B cell (primary cell): Measurements from ENCODE around the gene SCFD1. TPM values are rescaled to one million over a fixed set of nuclear protein-coding genes. Genes with fewer than 3 reads are reported as not detected.

Source experiments
- ATAC-seq: fragments of 200-7000 bp; cut with Tn5 transposase; one replicate; pipeline ENCODE4 v1.10.0; 2021; ENCODE audit warnings: low read depth, mild to moderate bottlenecking, moderate number of reproducible peaks, moderate library complexity
- CTCF ChIA-PET: fragments of 350-600 bp; sonication (Branson Sonifier 250); formaldehyde crosslinking; loops from one replicate; lab custom pipeline; 2021; ENCODE audit warnings: antibody characterized with exemption, inconsistent platforms; lab: Charles Lee
- POLR2A ChIA-PET: fragments of 350-600 bp; sonication (Branson Sonifier 250); formaldehyde crosslinking; loops from one replicate; lab custom pipeline; 2021; ENCODE audit warnings: antibody characterized with exemption; lab: Charles Lee
- DNase-seq: peaks from one replicate; pipeline ENCODE4 v3.0.0; 2013
- H2AFZ ChIP-seq: 2 replicates; pipeline ENCODE4 v1.6.1; 2012; ENCODE audit warnings: mild to moderate bottlenecking, low read depth, low read length; ENCODE audit not compliant: insufficient read depth, poor library complexity, severe bottlenecking
- H3K27ac ChIP-seq, 2 donors: 1 replicate in 1 of 2; 2 replicates in 1 of 2; pipeline ENCODE4 v1.5.1; 2012 to 2013; ENCODE audit warnings: low read length in 2 of 2, mild to moderate bottlenecking in 2 of 2, moderate library complexity in 1 of 2
- H3K27me3 ChIP-seq, 4 experiments: fragments of 200-600 bp in 1 of 4; sonication (generic) in 1 of 4; replicated peaks in 1 of 4; 1 replicate in 2 of 4; 2 replicates in 2 of 4; pipeline versions ENCODE4 v1.6.1 to v1.7.0; 2013 to 2016; ENCODE audit warnings: low read length in 3 of 4, mild to moderate bottlenecking in 2 of 4, mixed read lengths in 1 of 4, moderate library complexity in 1 of 4; ENCODE audit not compliant: insufficient read depth in 4 of 4, control insufficient read depth in 3 of 4; ENCODE audit errors: control extremely low read depth in 1 of 4
- H3K36me3 ChIP-seq, 2 experiments: replicated peaks in 1 of 2; 1 replicate in 1 of 2; 2 replicates in 1 of 2; pipeline versions ENCODE4 v1.6.1 to v1.7.1; 2013; ENCODE audit warnings: low read length in 1 of 2; ENCODE audit not compliant: insufficient read depth in 2 of 2, control insufficient read depth in 1 of 2; ENCODE audit errors: control extremely low read depth in 1 of 2, extremely low read depth in 1 of 2
- H3K4me1 ChIP-seq, 2 donors: fragments of 200-600 bp in 1 of 2; sonication (generic) in 1 of 2; 1 replicate in 1 of 2; 2 replicates in 1 of 2; pipeline versions ENCODE4 v1.5.1 to v1.6.1; 2013 to 2017; ENCODE audit warnings: low read length in 2 of 2; ENCODE audit not compliant: control insufficient read depth in 2 of 2, insufficient read depth in 2 of 2
- H3K4me2 ChIP-seq: replicated peaks from 2 replicates; pipeline ENCODE3; 2012; ENCODE audit warnings: mild to moderate bottlenecking, low read depth, low read length; ENCODE audit not compliant: poor library complexity, severe bottlenecking
- H3K4me3 ChIP-seq, 5 experiments: fragments of 200-600 bp in 1 of 5; sonication (generic) in 1 of 5; 1 replicate in 3 of 5; 2 replicates in 2 of 5; pipeline versions ENCODE4 v1.5.1 to v1.7.0; 2011 to 2016; ENCODE audit warnings: low read length in 4 of 5, mild to moderate bottlenecking in 4 of 5, low read depth in 2 of 5, control low read depth in 1 of 5, moderate library complexity in 1 of 5; ENCODE audit not compliant: insufficient read depth in 1 of 5; ENCODE audit errors: control extremely low read depth in 1 of 5, extremely low read depth in 1 of 5
- H3K79me2 ChIP-seq: fragments of 200-600 bp; sonication (generic); one replicate; pipeline ENCODE4 v1.6.0; 2016; ENCODE audit warnings: low read length; ENCODE audit not compliant: control insufficient read depth, insufficient read depth
- H3K9ac ChIP-seq: fragments of 200-600 bp; sonication (generic); 2 replicates; pipeline ENCODE4 v1.6.1; 2017; ENCODE audit warnings: mild to moderate bottlenecking, low read length, moderate library complexity
- H3K9me3 ChIP-seq, 3 donors: one replicate each; pipeline versions ENCODE4 v1.6.1 to v1.7.1; 2013; ENCODE audit warnings: low read length in 2 of 3; ENCODE audit not compliant: control insufficient read depth in 2 of 3, insufficient read depth in 1 of 3; ENCODE audit errors: control extremely low read depth in 1 of 3
- H4K20me1 ChIP-seq: 2 replicates; pipeline ENCODE4 v1.6.0; 2012; ENCODE audit warnings: mild to moderate bottlenecking, low read length; ENCODE audit not compliant: insufficient read depth, control insufficient read depth, poor library complexity, severe bottlenecking
- H3K27ac Mint-ChIP-seq: one replicate; pipeline ENCODE4 v1.8.0; 2021; ENCODE audit warnings: mixed read lengths
- H3K27me3 Mint-ChIP-seq: one replicate; pipeline ENCODE4 v1.8.0; 2021; ENCODE audit warnings: mixed read lengths
- H3K4me1 Mint-ChIP-seq: one replicate; pipeline ENCODE4 v1.8.0; 2021; ENCODE audit warnings: mixed read lengths
- H3K4me3 Mint-ChIP-seq: one replicate; pipeline ENCODE4 v1.8.0; 2021; ENCODE audit warnings: mixed read lengths
- H3K9me3 Mint-ChIP-seq: one replicate; pipeline ENCODE4 v1.8.0; 2022; ENCODE audit warnings: mixed read lengths; ENCODE audit not compliant: insufficient read depth
- EZH2 ChIP-seq: IDR thresholded peaks from 2 replicates; pipeline ENCODE4 v1.6.1; 2012; ENCODE audit warnings: borderline replicate concordance, low read depth, mild to moderate bottlenecking, moderate library complexity, low read length; ENCODE audit not compliant: insufficient read depth, poor library complexity, severe bottlenecking
- WGBS: methylation state at CpG from one replicate; pipeline ENCODE4 v1.1.5; 2013; ENCODE audit warnings: missing lambda C conversion rate; ENCODE audit not compliant: insufficient coverage; 5-methylcytosine and 5-hydroxymethylcytosine counted together
- intact Hi-C: fragments of 100-400 bp; cut with micrococcal nuclease; formaldehyde crosslinking; loops from one replicate; pipeline ENCODE4 v1.10.0; 2022
- polyA plus RNA-seq: library from polyadenylated mRNA; depleted of rRNA; stranded (reverse); fragments of >200 nt; gene quantifications from 2 replicates; pipeline ENCODE4 v1.2.3, GENCODE V29; 2012
- total RNA-seq, 2 donors: library from RNA; stranded (reverse); fragments of 120-200 nt in 1 of 2; gene quantifications; 1 replicate in 1 of 2; 2 replicates in 1 of 2; pipeline versions ENCODE4 v1.2.3 to v1.2.4, GENCODE V29; 2013 to 2022
- TF ChIP-seq, protein P1 (sequence below): fragments of 200-600 bp; IDR thresholded peaks from one replicate; pipeline ENCODE4 v1.8.0; 2022; ENCODE audit warnings: antibody characterized with exemption, mild to moderate bottlenecking

The SCFD1 gene
- total and polyA plus RNA-seq, 2 donors (not counting 1 experiment from before 2014, with no cell fraction given), result 23.1 to 73.0 TPM

DNA sequence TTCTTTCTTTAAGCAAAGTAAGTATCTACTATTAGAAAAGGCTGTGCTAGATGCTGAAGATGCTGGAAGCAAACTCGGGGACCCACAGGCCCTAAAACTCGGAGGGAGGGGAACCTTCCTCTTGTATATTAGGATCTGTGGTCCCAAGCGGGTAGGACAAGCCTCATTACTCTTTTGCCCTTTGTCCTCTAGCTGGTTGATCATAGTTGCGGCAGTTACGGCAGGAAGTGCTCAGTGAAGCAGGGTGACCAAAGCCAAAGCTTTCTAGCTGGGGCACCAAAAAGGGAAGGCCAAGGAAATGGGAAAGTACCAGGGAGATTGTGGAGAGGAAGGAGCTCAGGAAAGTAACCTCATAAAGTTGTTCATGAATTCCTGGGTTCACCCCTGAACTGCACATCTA, 76.3 kb downstream of the SCFD1 start:
- Histone ChIP-seq H2AFZ (no peak overlapping the region), H3K27me3 (no peaks in the 10 kb centered on the region), H3K4me2 (no peak overlapping the region), H3K4me1 (no peaks in the 10 kb centered on the region), H3K79me2 (no peaks in the 10 kb centered on the region), H3K4me3 (no peak overlapping the region), H3K9me3 (no peaks in the 10 kb centered on the region), H3K27ac (no peak overlapping the region), H3K36me3 (peaks cover 25 to 63% of the 10 kb centered on the region in 2 experiments), H3K9ac (no peak overlapping the region), H4K20me1 (no peaks in the 10 kb centered on the region)
- Mint-ChIP-seq H3K4me3 (no peak overlapping the region), H3K4me1 (no peaks in the 10 kb centered on the region), H3K27ac (no peak overlapping the region), H3K9me3 (no peaks in the 10 kb centered on the region), H3K27me3 (no peaks in the 10 kb centered on the region)
- intact Hi-C loops, result no loop called here
- ATAC-seq (no peak), DNase-seq (no peak)
- CTCF ChIA-PET, result no interaction called here
- 100% methylated on average over 5 of the region's 5 CpGs for WGBS
- TF ChIP-seq, protein P1, sequence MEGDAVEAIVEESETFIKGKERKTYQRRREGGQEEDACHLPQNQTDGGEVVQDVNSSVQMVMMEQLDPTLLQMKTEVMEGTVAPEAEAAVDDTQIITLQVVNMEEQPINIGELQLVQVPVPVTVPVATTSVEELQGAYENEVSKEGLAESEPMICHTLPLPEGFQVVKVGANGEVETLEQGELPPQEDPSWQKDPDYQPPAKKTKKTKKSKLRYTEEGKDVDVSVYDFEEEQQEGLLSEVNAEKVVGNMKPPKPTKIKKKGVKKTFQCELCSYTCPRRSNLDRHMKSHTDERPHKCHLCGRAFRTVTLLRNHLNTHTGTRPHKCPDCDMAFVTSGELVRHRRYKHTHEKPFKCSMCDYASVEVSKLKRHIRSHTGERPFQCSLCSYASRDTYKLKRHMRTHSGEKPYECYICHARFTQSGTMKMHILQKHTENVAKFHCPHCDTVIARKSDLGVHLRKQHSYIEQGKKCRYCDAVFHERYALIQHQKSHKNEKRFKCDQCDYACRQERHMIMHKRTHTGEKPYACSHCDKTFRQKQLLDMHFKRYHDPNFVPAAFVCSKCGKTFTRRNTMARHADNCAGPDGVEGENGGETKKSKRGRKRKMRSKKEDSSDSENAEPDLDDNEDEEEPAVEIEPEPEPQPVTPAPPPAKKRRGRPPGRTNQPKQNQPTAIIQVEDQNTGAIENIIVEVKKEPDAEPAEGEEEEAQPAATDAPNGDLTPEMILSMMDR, result no peak
- POLR2A ChIA-PET, result no interaction called here

DNA sequence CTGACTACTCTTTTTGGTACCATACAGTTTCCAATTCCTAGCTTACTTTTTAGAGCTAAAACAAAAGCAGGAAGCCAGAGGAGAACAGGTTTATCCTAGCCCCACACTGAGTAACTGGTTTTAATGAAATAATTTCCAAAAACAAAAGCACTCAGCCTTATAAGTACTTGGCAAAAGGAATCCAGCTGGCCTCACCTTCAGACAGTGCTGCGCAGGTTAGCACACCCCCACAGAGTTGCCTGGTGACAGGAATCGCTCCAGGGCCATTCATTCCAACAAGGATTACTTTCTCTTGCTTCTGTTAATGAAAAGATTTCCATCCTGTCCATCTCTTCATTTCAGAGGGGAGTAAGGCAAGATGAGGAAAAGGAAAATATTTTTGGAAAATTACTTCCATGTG, 84.6 kb downstream of the SCFD1 start:
- Mint-ChIP-seq H3K4me3 (no peak overlapping the region), H3K27me3 (no peaks in the 10 kb centered on the region), H3K27ac (no peak overlapping the region), H3K4me1 (no peaks in the 10 kb centered on the region), H3K9me3 (no peaks in the 10 kb centered on the region)
- Histone ChIP-seq H3K4me3 (no peak overlapping the region), H3K4me1 (no peaks in the 10 kb centered on the region), H3K4me2 (no peak overlapping the region), H2AFZ (no peak overlapping the region), H3K9me3 (no peaks in the 10 kb centered on the region), H3K27ac (no peak overlapping the region), H3K36me3 (peaks cover 11 to 19% of the 10 kb centered on the region in 2 experiments), H3K27me3 (no peaks in the 10 kb centered on the region), H4K20me1 (no peaks in the 10 kb centered on the region), H3K79me2 (no peaks in the 10 kb centered on the region), H3K9ac (no peak overlapping the region)
- intact Hi-C loops, result no loop called here
- no CpG with 5 or more reads among the region's 2 CpGs for WGBS
- no peak for TF ChIP-seq EZH2
- ChIA-PET CTCF (interaction anchor here (0.6 kb wide), 1 partner anchor 644 kb away, joined by 3 read pairs; no protein-coding TSS in a partner anchor), POLR2A (no interaction called here)
- DNase-seq (no peak), ATAC-seq (no peak)
